HG03565 (cell line): ENCODE measurements around the gene SLC47A1.
"Not testable (repeated sequence)": the region's sequence is repeated elsewhere in the genome, so short reads cannot be mapped to it uniquely, and the experiment has no call there.

Source experiments
- ATAC-seq: cut with Tn5 transposase; IDR thresholded peaks from one replicate; pipeline ENCODE4 v1.9.1; 2021; ENCODE audit warnings: mild to moderate bottlenecking, moderate library complexity; ENCODE audit not compliant: unreplicated experiment

The SLC47A1 gene

GRCh38 chr17:19520641-19521040, 13.0 kb upstream of the SLC47A1 start:
- no peak for ATAC-seq

GRCh38 chr17:19523690-19524089, 10.0 kb upstream of the SLC47A1 start:
- no peak for ATAC-seq

- ATAC-seq, result not testable (repeated sequence)
Observed at GRCh38 chr17:19526950-19527349, 6.7 kb upstream of the SLC47A1 start.

- no peak for ATAC-seq
Observed at GRCh38 chr17:19531780-19532501, 1.7 kb upstream of the SLC47A1 start.

- ATAC-seq, result no peak
Observed at GRCh38 chr17:19533036-19533717, 477 bp upstream of the SLC47A1 start.

- no peak for ATAC-seq
Observed at GRCh38 chr17:19534562-19535149, 1.0 kb downstream of the SLC47A1 start.

- ATAC-seq, result no peak
Observed at GRCh38 chr17:19537111-19537510, 3.5 kb downstream of the SLC47A1 start.

GRCh38 chr17:19538095-19539039, 4.7 kb downstream of the SLC47A1 start:
- ATAC-seq, result no peak

GRCh38 chr17:19539040-19539399, 5.4 kb downstream of the SLC47A1 start:
- no peak for ATAC-seq

GRCh38 chr17:19539841-19540311, 6.2 kb downstream of the SLC47A1 start:
- ATAC-seq, result no peak

- no peak for ATAC-seq
Observed at GRCh38 chr17:19540706-19541370, 7.2 kb downstream of the SLC47A1 start.

GRCh38 chr17:19541445-19541844, 7.8 kb downstream of the SLC47A1 start:
- no peak for ATAC-seq

- ATAC-seq, result no peak
Observed at GRCh38 chr17:19542247-19542646, 8.6 kb downstream of the SLC47A1 start.

- no peak for ATAC-seq
Observed at GRCh38 chr17:19544366-19544765, 10.7 kb downstream of the SLC47A1 start.

- no peak for ATAC-seq
Observed at GRCh38 chr17:19546289-19547065, 12.8 kb downstream of the SLC47A1 start.

- ATAC-seq, result no peak
Observed at GRCh38 chr17:19549746-19550623, 16.3 kb downstream of the SLC47A1 start.

- no peak for ATAC-seq
Observed at GRCh38 chr17:19551165-19551564, 17.5 kb downstream of the SLC47A1 start.

- ATAC-seq, result no peak
Observed at GRCh38 chr17:19551591-19552148, 18.0 kb downstream of the SLC47A1 start.
